22Rv1 (cell line): ENCODE results near the gene KRT12.

Experiments
- CTCF ChIP-seq: fragments of 450-650 bp; IDR thresholded peaks from 2 replicates; pipeline ENCODE4 v1.5.1; 2017; ENCODE audit warnings: mild to moderate bottlenecking
- ZFX ChIP-seq: fragments of 450-650 bp; IDR thresholded peaks from 2 replicates; pipeline ENCODE4 v1.6.1; 2017; ENCODE audit warnings: antibody characterized with exemption, borderline replicate concordance

- TF ChIP-seq CTCF (no peak), ZFX (no peak)
Observed at GRCh38 chr17:40883626-40884334, 16.8 kb upstream of the KRT12 start.
